Activated CD8-positive, alpha-beta memory T cell treated with anti-CD3 and anti-CD28 coated beads for 48 hours (primary cell): ENCODE measurements around the gene TEX35.
"Not testable (repeated sequence)": the region's sequence is repeated elsewhere in the genome, so short reads cannot be mapped to it uniquely, and the experiment has no call there.

Experiments used
- DNase-seq, 3 experiments: peaks; one replicate each; pipeline ENCODE4 v3.0.0-alpha.2; 2020; ENCODE audit warnings: low read depth in 2 of 3, low spot score in 2 of 3

TEX35 gene

GRCh38 chr1:178494569-178494971, 18.3 kb upstream of the TEX35 start:
- no peak for DNase-seq

- DNase-seq, result no peak
Measured at GRCh38 chr1:178495158-178495557, 17.8 kb upstream of the TEX35 start.

DNA sequence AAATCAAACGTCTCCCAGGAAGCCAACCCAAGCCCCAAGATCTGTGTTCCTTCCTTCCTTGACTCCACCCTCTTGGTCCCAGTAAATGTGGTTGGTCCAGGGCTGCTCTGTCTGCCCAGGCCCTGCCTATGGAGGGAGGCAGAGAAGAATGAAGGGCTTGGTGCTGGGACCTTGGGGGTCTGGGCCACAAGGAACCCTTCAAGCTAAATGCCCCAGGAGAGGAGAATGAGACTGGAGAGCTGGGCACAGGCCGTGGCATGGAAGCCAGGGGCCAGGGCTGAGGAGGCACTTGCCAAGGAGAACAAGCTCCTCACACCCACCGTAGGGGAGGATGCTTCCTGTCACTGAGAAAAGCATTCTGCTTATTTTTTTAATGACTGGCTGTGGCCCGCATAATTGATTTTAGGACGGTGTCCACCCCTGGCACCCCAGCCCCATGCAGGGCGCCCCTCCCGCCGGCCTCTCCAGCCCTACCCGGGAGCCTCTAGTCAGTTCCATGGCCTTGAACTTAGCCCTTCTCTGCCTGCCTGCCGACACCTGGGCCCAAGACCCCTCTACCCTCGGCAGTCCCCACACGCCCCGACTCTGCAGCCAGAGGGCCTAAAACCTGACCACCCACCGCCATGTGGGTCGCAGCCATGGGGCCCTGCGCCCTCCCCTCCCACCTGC, 17.0 kb upstream of the TEX35 start:
- no peak for DNase-seq

- no peak for DNase-seq
Measured at GRCh38 chr1:178496410-178497135, 16.3 kb upstream of the TEX35 start, which contains the start of gene CLEC20A. TSS of gene CLEC20A (minus strand) at chr1:178496964. CDS start at chr1:178496939, 25 bp downstream.

GRCh38 chr1:178497903-178498478, 14.9 kb upstream of the TEX35 start:
- DNase-seq, result no peak

DNA sequence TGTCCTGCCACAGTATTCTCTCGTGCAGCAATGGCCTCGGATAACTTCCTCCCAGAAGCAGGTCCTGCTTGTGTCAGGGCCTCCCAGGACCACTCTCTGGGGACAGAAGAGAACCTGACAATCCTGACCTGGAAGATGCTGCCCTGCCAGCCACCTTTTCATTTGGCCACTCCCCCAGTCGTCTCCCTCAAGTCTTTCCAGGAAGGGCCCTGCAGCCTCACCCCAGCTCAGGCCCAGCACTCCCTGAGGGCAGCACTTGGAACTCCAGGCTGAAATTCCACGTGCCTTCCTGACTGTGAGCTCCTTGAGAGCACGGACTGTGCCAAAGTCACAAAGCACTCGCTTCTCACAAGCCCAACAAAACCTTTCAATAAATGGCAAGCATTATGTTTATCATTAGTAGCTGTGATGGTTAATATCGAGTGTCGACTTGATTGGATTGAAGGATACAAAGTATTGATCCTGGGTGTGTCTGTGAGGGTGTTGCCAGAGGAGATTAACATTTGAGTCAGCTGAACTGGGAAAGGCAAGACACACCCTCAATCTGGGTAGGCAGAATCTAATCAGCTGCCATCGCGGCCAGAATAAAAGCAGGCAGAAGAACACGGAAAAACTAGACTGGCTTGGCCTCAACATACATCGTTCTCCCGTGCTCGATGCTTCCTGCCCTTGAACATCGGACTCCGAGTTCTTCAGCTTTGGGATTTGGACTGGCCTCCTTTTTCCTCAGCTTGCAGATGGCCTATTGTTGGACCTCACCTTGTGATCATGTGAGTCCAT, 13.8 kb upstream of the TEX35 start:
- no peak for DNase-seq

DNA sequence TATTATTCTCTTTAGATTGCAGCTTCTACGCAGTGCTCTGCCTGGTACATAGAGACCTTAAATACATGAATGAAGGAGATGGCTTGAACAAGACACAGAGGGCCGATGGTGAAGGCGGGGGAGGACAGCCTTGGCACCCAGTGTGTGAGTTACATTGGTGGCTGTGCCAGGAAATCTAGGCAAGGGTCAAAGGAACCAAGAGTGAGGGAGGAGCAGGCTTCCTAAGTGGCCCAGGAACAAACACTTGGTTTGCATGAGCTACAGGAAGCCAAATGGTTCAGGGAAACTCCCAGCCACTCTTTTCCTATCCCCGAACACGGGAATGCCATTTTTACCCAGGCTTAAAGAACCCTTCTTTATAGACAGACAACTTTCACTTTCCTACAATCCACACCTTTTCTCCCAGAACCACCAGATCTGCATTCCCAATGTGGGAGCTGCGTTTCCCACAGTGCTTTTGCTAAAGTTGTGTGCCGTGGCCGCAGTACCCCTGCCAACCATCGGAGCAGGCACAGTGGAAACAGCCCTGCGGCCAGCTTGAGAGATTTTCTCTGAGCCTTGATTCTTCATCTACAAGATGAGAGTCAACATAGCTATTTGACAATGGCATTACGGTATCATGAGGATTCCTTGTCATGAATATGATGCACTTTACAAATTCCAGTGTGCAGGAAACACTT, 12.7 kb upstream of the TEX35 start:
- DNase-seq, result no peak

- DNase-seq, result no peak
Measured at GRCh38 chr1:178500936-178501554, 11.9 kb upstream of the TEX35 start.

DNA sequence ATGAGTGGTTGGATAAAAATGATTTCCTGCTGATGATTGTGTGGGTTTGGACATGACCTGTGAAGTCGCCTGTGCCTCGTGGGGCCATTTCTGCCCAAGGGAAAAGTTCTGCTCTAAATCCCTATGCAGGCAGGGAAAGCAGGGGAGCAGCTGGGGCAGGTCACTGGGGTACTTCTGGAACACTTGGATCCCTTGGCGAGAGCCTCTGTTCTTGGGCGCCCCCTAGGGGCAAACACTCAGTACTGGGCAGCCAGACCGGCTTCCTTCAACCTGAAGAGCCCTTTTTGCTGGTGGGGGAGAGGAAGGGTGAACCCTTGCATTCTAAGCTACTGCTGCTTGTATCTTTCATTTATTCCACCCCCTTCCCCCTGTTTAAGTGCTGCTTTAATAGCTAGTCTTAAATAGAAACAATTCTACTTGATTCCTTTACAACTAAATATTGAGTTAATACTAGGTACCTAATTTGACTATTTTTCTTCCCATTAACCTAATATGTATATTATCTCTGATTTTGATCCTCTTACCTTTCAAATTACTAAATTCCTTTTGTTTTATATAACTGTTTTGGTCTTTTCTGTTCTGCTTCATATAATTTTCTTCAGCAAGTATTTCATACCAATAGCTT, 11.1 kb upstream of the TEX35 start:
- DNase-seq, result peak; percentile 11 to 57 (median 12)

DNA sequence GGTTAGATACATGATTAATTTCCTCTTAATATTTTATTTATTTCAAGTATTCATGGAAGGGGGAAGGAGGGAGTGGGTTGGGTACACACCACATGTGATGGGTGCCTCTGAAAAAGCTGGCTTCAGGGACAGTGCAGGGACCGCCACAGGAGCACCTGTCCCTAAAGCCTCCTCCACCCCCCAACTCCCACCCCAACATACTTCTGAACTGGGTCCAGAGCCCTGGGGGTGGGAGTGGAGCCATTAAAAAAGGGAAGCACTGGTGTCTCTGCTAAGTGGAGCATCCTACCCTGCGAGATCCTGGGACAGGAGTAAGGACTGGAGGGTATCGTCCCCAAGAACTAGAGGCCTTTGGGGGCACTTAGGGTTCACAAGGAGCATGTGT, 10.6 kb upstream of the TEX35 start:
- no peak for DNase-seq

DNA sequence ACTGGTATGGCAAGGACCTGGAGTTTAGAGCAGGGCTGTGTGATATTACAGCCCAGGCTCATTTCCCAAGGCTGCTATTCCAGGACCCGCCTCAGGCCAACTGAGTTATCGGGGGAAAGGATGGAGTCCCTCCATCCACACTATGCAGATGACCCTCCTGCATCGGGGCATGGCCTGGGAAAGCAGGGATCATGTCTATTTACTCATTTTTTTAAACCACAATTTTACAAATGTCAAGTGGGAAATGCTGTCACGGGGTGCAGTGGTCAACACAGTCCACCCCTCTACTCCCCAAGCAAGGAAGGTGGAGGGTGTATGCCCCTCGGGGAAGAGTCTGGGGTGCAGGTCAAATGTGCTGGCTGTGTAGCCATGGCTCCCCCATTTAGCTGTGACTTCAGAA, 10.1 kb upstream of the TEX35 start:
- no peak for DNase-seq

DNA sequence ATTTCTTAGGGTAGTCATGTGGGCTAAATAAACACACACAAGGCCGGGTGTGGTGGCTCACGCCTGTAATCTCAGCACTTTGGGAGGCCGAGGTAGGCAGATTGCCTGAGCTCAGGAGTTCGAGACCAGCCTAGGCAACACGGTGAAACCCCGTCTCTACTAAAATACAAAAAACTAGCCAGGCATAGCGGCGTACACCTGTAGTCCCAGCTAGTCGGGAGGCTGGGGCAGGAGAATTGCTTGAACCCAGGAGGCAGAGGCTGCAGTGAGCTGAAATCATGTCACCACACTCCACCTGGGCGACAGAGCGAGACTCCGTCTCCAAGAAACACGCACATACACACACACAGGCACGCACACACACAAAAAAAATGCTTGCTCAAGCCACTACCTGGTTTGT, 9.6 kb upstream of the TEX35 start:
- DNase-seq, result not testable (repeated sequence)

DNA sequence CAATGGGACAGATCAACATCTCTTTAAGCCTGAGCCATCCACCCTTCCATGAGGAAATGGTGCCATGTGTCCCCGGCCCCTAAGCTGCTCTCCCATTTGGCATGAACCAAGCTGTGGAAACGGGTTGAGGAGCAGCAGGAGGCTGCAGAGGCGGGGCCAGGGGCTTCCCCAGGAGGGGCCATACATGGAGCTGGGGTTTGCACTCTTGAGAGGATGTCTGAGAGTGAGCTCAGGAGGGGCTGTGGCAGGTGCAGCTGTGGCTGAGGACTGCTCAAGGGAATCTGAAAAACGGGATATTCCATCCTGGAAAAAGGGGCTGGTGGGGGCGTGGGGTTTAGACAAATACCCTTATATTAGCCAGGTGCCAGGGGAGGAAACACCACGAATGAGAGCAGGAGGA, 9.1 kb upstream of the TEX35 start:
- no peak for DNase-seq

DNA sequence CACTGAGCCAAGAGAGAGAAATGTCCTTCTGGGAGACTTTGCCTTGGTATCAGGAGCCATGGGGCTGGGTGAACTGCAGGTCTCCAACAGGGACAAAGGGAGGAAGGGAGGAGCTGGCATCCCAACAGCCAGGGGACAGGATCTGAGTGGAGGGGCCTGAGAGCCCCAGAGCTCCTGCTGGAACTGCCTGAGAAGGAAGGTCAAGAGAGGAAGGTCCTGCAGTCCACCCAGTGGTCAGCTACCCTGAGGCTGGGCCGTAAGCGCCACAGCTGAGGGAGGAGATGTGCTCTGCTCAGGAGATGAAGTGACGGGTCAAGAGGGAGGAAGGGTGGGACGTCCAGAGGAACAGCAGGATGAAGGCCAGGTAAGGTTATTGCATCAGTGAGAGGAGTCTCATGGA, 8.6 kb upstream of the TEX35 start:
- no peak for DNase-seq

DNA sequence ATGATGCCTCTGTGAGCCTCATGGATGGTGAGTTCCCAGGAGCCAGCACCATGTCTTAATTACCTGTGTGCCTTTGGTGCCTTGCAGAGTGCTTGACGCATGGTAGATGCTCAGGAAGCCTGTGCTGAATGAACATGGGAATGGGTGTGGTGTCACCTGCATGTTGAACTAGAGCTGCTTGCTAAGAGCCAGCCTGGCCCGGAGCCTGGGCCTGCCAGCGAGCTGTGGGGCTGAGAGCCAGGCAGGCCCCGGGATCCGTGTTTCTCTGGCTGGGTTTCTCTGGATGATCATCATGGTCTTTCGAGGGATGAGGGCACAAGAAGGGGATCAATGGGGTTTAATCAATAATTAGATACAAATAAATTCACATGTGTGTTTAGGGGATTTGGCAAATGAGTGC, 6.7 kb upstream of the TEX35 start:
- DNase-seq, result no peak

DNA sequence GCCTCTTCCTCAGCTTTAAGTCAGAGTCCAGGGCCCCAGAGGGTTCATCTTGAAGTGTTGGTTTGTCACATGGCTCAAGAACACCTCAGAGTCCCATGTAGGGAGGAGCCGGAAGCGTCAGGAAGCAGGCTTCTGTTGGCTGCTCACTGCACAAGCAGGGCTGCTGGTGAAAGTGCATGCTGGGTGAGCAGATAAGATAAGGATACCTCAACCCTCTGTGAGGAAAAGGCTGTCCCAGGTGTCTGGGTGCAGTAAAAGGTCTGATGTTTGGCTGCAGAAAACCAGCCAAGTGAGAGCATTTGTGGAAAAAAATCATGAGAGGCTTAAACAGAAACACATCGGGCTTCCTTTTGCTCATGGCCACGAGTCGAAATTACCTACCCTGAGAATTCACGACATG, 6.2 kb upstream of the TEX35 start:
- DNase-seq, result no peak

DNA sequence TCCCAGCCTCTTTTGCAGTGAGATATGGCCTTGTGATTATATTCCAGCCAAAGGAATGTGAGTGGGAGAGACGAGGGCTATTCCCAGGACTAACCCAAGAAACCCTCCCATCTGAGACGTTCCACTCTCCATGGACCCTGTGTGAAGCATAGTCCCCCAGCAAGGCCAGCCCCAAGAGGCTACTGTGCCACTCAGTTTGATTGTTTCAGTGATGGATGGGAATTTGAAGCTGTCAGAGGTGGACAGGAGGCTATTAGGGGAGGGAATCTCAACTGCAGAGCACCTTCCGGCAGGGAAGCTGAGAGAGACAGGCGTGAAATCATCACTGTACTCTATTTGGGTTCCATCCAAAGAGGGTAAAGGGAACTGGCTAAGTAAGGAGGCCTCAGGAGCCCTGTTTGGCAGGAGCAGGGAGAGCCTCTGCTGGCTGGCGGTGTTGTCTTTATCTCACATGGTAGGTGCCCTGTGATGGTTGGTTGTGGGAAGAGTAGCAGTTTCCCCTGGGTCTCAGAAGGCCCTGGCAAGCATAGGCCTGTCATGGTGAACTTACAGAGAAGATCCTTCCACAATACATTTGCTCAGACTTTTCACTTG, 3.4 kb upstream of the TEX35 start:
- no peak for DNase-seq

- DNase-seq, result no peak
Measured at GRCh38 chr1:178510155-178510554, 2.8 kb upstream of the TEX35 start.

DNA sequence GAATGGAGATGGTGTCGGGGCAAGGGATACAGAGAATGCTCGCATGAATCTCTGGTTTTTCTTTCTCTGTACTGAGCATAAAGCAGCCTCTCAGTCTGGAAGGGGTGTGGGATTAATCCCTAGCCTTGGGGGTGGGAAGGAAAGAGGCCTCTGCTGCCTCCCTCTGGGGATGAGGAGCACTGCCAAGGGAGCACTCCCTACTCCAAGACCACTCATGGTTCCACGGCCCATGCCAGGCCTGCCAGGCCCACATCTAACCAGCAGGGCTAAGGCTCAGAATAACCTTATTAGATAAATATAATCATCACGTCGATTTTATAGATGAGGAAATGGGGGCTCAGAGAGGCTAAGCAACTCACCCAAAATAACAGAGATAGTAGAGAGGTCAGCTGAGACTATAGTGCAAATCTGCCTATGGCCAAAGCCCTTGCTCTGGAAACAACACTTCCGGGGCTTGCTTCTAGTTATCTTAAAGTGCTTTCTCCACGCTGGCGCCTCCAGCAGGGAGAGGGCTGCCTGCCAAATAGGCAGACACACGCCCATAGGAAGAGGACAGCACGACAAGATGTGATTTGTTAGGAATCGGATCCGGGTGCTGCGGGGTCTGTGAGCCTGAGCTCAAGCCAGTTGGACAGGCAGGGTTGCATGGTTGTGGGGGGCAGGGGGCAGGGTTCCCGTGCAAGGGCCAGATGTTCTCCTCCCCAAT, 522 bp downstream of the TEX35 start:
- DNase-seq, result no peak
